ENCODE data around the gene MYO16.

- no peak for TF ChIP-seq POLR2A (IDR thresholded peaks at IDR 0.05)
- TF ChIP-seq, protein P1, sequence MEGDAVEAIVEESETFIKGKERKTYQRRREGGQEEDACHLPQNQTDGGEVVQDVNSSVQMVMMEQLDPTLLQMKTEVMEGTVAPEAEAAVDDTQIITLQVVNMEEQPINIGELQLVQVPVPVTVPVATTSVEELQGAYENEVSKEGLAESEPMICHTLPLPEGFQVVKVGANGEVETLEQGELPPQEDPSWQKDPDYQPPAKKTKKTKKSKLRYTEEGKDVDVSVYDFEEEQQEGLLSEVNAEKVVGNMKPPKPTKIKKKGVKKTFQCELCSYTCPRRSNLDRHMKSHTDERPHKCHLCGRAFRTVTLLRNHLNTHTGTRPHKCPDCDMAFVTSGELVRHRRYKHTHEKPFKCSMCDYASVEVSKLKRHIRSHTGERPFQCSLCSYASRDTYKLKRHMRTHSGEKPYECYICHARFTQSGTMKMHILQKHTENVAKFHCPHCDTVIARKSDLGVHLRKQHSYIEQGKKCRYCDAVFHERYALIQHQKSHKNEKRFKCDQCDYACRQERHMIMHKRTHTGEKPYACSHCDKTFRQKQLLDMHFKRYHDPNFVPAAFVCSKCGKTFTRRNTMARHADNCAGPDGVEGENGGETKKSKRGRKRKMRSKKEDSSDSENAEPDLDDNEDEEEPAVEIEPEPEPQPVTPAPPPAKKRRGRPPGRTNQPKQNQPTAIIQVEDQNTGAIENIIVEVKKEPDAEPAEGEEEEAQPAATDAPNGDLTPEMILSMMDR (IDR thresholded peaks at IDR 0.05), result no peak
- TF ChIP-seq EP300 (IDR thresholded peaks at IDR 0.05), result no peak
These were observed 56.6 kb downstream of the MYO16 start for GRCh38 chr13:108686027-108686426.

Measured in tibial nerve (tissue), 4 donors.